K562 (cell line): Measurements from ENCODE around the gene EPX. TPM values are rescaled to one million over a fixed set of nuclear protein-coding genes. Genes with fewer than 3 reads are reported as not detected.
A peak's percentile ranks its signal among the peaks of the same experiment; 100 is the strongest.

Experiments used
- CEBPB ChIP-seq: fragments of 450-650 bp; IDR thresholded peaks from 2 replicates; pipeline ENCODE4 v1.6.1; 2016; ENCODE audit warnings: missing genetic modification characterization, missing compliant biosample characterization
- CEBPG ChIP-seq, 3 experiments: fragments of 200-800 bp in 1 of 3; sonication (Bioruptor generic) in 1 of 3; sonication (generic) in 1 of 3; formaldehyde crosslinking in 1 of 3; IDR thresholded peaks in 2 of 3; conservative IDR thresholded peaks in 1 of 3; 2 replicates each; pipeline versions ENCODE4 v1.6.1 to v1.8.0; 2016 to 2022; ENCODE audit warnings: missing compliant biosample characterization in 2 of 3, missing genetic modification characterization in 2 of 3, mild to moderate bottlenecking in 1 of 3, missing genetic modification reagents in 1 of 3
- DDX20 ChIP-seq: fragments of 450-650 bp; IDR thresholded peaks from 2 replicates; pipeline ENCODE4 v1.6.1; 2016; ENCODE audit warnings: missing genetic modification characterization, low read depth, mild to moderate bottlenecking, missing compliant biosample characterization, moderate library complexity
- EWSR1 ChIP-seq: fragments of 450-650 bp; IDR thresholded peaks from 2 replicates; pipeline ENCODE4 v1.6.1; 2018; ENCODE audit warnings: borderline replicate concordance, mild to moderate bottlenecking, low read depth, moderate library complexity; ENCODE audit not compliant: partially characterized antibody
- FIP1L1 ChIP-seq: fragments of 200-400 bp; formaldehyde crosslinking; IDR thresholded peaks from 2 replicates; pipeline ENCODE4 v1.6.1; 2018; ENCODE audit warnings: mild to moderate bottlenecking, low read depth, low read length; ENCODE audit not compliant: poor library complexity, severe bottlenecking
- FOXJ3 ChIP-seq: sonication (generic); formaldehyde crosslinking; IDR thresholded peaks from 2 replicates; pipeline ENCODE4 v1.4.0; 2020; ENCODE audit warnings: mild to moderate bottlenecking, missing genetic modification reagents
- GABPB1 ChIP-seq: sonication (generic); formaldehyde crosslinking; IDR thresholded peaks from 2 replicates; pipeline ENCODE4 v1.8.0; 2022; ENCODE audit warnings: mild to moderate bottlenecking, missing genetic modification reagents
- HIVEP1 ChIP-seq: fragments of 250-450 bp; sonication (Bioruptor Pico); IDR thresholded peaks from 2 replicates; pipeline ENCODE4 v1.4.0; 2020; ENCODE audit warnings: mild to moderate bottlenecking
- KDM2B ChIP-seq: fragments of 250-450 bp; sonication (Bioruptor Pico); IDR thresholded peaks from 2 replicates; pipeline ENCODE4 v1.8.0; 2021; ENCODE audit warnings: mild to moderate bottlenecking, moderate library complexity
- MEF2A ChIP-seq: IDR thresholded peaks from 2 replicates; pipeline ENCODE4 v1.6.1; 2011; ENCODE audit warnings: low read depth, mild to moderate bottlenecking, low read length, moderate library complexity; ENCODE audit not compliant: control insufficient read depth
- NFE2 ChIP-seq: IDR thresholded peaks from 2 replicates; pipeline ENCODE4 v1.6.1; 2014; ENCODE audit warnings: antibody characterized with exemption, low read depth
- NFE2L1 ChIP-seq: fragments of 450-650 bp; IDR thresholded peaks from 2 replicates; pipeline ENCODE4 v1.6.1; 2016; ENCODE audit warnings: missing genetic modification characterization, low read depth, mild to moderate bottlenecking, missing compliant biosample characterization, moderate library complexity, borderline replicate concordance
- PCBP2 ChIP-seq: fragments of 200-400 bp; formaldehyde crosslinking; IDR thresholded peaks from 2 replicates; pipeline ENCODE4 v1.6.1; 2018; ENCODE audit warnings: low read length, low read depth, mild to moderate bottlenecking, moderate library complexity; ENCODE audit not compliant: poor library complexity, severe bottlenecking
- POLR2H ChIP-seq: IDR thresholded peaks from 2 replicates; pipeline ENCODE4 v1.6.1; 2016; ENCODE audit warnings: missing genetic modification characterization, low read depth, mild to moderate bottlenecking, control low read depth, missing compliant biosample characterization, moderate library complexity
- PPARD ChIP-seq: fragments of 250-450 bp; sonication (Bioruptor Pico); IDR thresholded peaks from 2 replicates; pipeline ENCODE4 v1.8.0; 2022; ENCODE audit warnings: inconsistent platforms, mild to moderate bottlenecking, moderate library complexity
- PRPF4 ChIP-seq: fragments of 200-400 bp; formaldehyde crosslinking; IDR thresholded peaks from one replicate; pipeline ENCODE4 v1.6.1; 2017; ENCODE audit warnings: low read length, low read depth, mild to moderate bottlenecking; ENCODE audit not compliant: insufficient read depth, poor library complexity, severe bottlenecking
- SAFB ChIP-seq: fragments of 200-400 bp; formaldehyde crosslinking; IDR thresholded peaks from 2 replicates; pipeline ENCODE4 v1.6.1; 2017; ENCODE audit warnings: low read depth, low read length, borderline replicate concordance
- SIN3A ChIP-seq, 2 experiments: fragments of 150-350 bp in 1 of 2; IDR thresholded peaks; 2 replicates each; pipeline ENCODE4 v1.6.1; 2011 to 2016; ENCODE audit warnings: borderline replicate concordance in 2 of 2, low read depth in 2 of 2, low read length in 2 of 2, mild to moderate bottlenecking in 2 of 2, moderate library complexity in 2 of 2; ENCODE audit not compliant: control insufficient read depth in 1 of 2
- SNRNP70 ChIP-seq: fragments of 200-400 bp; formaldehyde crosslinking; optimal IDR thresholded peaks from 2 replicates; pipeline ENCODE3; 2017; ENCODE audit warnings: low read depth, low read length
- SOX6 ChIP-seq: fragments of 450-650 bp; IDR thresholded peaks from 2 replicates; pipeline ENCODE4 v1.6.1; 2014; ENCODE audit warnings: mild to moderate bottlenecking
- TCF7 ChIP-seq: sonication (generic); IDR thresholded peaks from 2 replicates; pipeline ENCODE4 v1.6.1; 2016; ENCODE audit warnings: antibody characterized with exemption, borderline replicate concordance
- TCF7L2 ChIP-seq: fragments of 150-350 bp; IDR thresholded peaks from 2 replicates; pipeline ENCODE4 v1.6.1; 2016; ENCODE audit warnings: low read depth, mild to moderate bottlenecking, low read length, moderate library complexity
- TRIM24 ChIP-seq, 2 experiments: fragments of 450-650 bp; IDR thresholded peaks; 2 replicates each; pipeline ENCODE4 v1.6.1; 2016
- U2AF1 ChIP-seq: fragments of 200-400 bp; formaldehyde crosslinking; optimal IDR thresholded peaks from 2 replicates; pipeline ENCODE3; 2017; ENCODE audit warnings: mild to moderate bottlenecking, low read depth, low read length, moderate library complexity
- ZNF224 ChIP-seq: sonication (generic); formaldehyde crosslinking; IDR thresholded peaks from 2 replicates; pipeline ENCODE4 v1.8.0; 2022; ENCODE audit warnings: mild to moderate bottlenecking, missing genetic modification reagents
- ZNF282 ChIP-seq: sonication (generic); formaldehyde crosslinking; IDR thresholded peaks from 2 replicates; pipeline ENCODE4 v1.8.1; 2023; ENCODE audit warnings: missing genetic modification reagents
- ZNF398 ChIP-seq: fragments of 250-450 bp; sonication (Bioruptor Pico); IDR thresholded peaks from 2 replicates; pipeline ENCODE4 v1.8.0; 2021; ENCODE audit warnings: moderate library complexity, mild to moderate bottlenecking, inconsistent platforms
- ZNF445 ChIP-seq: fragments of 250-450 bp; sonication (Bioruptor Pico); IDR thresholded peaks from 2 replicates; pipeline ENCODE4 v1.4.0; 2020; ENCODE audit warnings: low read depth, mild to moderate bottlenecking, moderate library complexity
- polyA plus RNA-seq, 8 experiments: library from polyadenylated mRNA; depleted of rRNA in 4 of 8; stranded (reverse) in 5 of 8; unstranded in 3 of 8; fragments of >200 nt; fragmentation: Nextera tagmentation in 2 of 8; fragmentation: Illumina TruSeq in 1 of 8; extraction: Ambion mirVana in 2 of 8; extraction: Trizol in 1 of 8; gene quantifications; 2 replicates each; pipeline versions ENCODE4 v1.2.1 to v1.2.3, GENCODE V29; 2011 to 2014; ENCODE audit warnings: inconsistent platforms in 1 of 8, missing spikeins in 1 of 8
- total RNA-seq, 7 experiments: library from RNA; depleted of rRNA in 6 of 7; stranded (reverse); fragments of >200 nt in 6 of 7; fragmentation: Illumina TruSeq in 2 of 7; extraction: Trizol in 2 of 7; gene quantifications; 2 replicates each; pipeline versions ENCODE4 v1.2.1 to v1.2.3, GENCODE V29; 2011 to 2021; ENCODE audit warnings: low replicate concordance in 1 of 7

EPX gene
- total and polyA plus RNA-seq, 9 of the 15 experiments (the other 6 are each of a cell fraction or from before 2014, with no cell fraction given), result 0.07 to 0.33 (median 0.19) TPM; not detected in 3

GRCh38 chr17:58219007-58219788 lies 26.7 kb downstream of the EPX start, which contains the start of gene MKS1 (continued):
- TF ChIP-seq GABPB1 (CRISPR knock-in tag), result peak; percentile 89
- TF ChIP-seq ZNF398 (CRISPR knock-in tag), result no peak
- TF ChIP-seq SOX6, result no peak
- TF ChIP-seq FIP1L1, result no peak
- no peak for TF ChIP-seq ZNF224 (CRISPR knock-in tag)
- no peak for TF ChIP-seq PPARD
- no peak for TF ChIP-seq PCBP2
- TF ChIP-seq PRPF4, result no peak
- TF ChIP-seq KDM2B (CRISPR knock-in tag), result no peak
- TF ChIP-seq DDX20 (tag), result no peak
- no peak for TF ChIP-seq U2AF1
- TF ChIP-seq NFE2, result no peak
- no peak for TF ChIP-seq TRIM24 (IDR thresholded peaks at IDR 0.05)
- TF ChIP-seq MEF2A, result no peak
- TF ChIP-seq EWSR1, result no peak
- no peak for TF ChIP-seq CEBPG (CRISPR knock-in tag; IDR thresholded peaks at IDR 0.05)
- TF ChIP-seq CEBPG (tag; conservative IDR thresholded peaks at IDR 0.05 in 1 of 2, IDR thresholded peaks at IDR 0.05 in 1 of 2), result no peak
- no peak for TF ChIP-seq CEBPB (tag)
- no peak for TF ChIP-seq HIVEP1 (CRISPR knock-in tag)
- no peak for TF ChIP-seq FOXJ3 (CRISPR knock-in tag)
- no peak for TF ChIP-seq SNRNP70
- no peak for TF ChIP-seq TCF7L2
- TF ChIP-seq SAFB, result no peak
- no peak for TF ChIP-seq TCF7
- peak; percentile 73 for TF ChIP-seq POLR2H (tag)
- TF ChIP-seq SIN3A (IDR thresholded peaks at IDR 0.05; ENCODE audit: borderline replicate concordance in 2 of 2, control insufficient read depth in 1 of 2, low read depth in 2 of 2, low read length in 2 of 2), result peak; percentile 59 to 66; a peak in 2 of 4 replicates
- no peak for TF ChIP-seq ZNF445
- TF ChIP-seq NFE2L1 (tag), result no peak
- TF ChIP-seq ZNF282 (CRISPR knock-in tag), result no peak
